ENCODE results near the gene SH3RF3. TPM values are rescaled to one million over a fixed set of nuclear protein-coding genes. Genes with fewer than 3 reads are reported as not detected.

SH3RF3 gene
- total RNA-seq, 1 donor from 2014 or later = 0.47 TPM

DNA sequence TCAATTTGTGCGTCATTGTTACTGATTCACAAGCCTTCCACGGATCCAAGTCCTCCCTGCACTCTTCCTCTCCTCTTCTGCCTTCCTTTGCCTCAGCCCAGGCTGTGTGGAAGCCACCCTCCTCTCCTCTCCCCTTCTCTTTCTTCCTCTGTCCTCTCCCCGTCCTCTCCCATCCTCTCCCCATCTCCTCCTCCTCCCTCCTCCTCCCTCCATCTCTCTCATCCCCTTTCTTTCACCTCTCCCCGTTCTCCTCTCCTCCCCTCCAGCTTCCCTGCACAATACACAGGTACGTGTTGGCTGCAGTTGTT, 301.3 kb downstream of the SH3RF3 start:
- no peak for DNase-seq
- intact Hi-C loops (cut with micrococcal nuclease) = no loop called here
- no peak overlapping the region for H3K4me3 Mint-ChIP-seq
- H3K27me3 Mint-ChIP-seq = no peaks in the 10 kb centered on the region
- H3K9me3 Mint-ChIP-seq = no peaks in the 10 kb centered on the region
- no peak overlapping the region for H3K27ac Mint-ChIP-seq
- no peaks in the 10 kb centered on the region for H3K36me3 Mint-ChIP-seq (ENCODE audit: low read depth)
- no peaks in the 10 kb centered on the region for H3K4me1 Mint-ChIP-seq

DNA sequence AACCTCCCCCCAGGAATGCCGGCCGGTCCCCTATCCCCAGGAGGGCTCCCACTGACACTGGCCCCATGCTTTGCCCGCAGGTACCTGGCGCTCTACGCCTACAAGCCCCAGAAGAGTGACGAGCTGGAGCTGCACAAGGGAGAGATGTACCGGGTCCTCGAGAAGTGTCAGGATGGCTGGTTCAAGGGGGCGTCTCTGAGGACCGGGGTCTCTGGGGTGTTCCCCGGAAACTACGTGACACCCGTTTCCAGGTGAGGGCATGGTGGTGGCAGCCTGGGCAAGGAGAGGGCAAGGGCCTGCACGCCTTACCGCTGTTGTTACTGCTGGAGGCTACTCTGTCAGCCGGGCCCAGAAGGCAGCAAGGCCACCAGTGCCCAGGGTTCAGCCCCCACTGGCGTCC, 303.4 kb downstream of the SH3RF3 start:
- H3K9me3 Mint-ChIP-seq = no peaks in the 10 kb centered on the region
- no peaks in the 10 kb centered on the region for H3K36me3 Mint-ChIP-seq (ENCODE audit: low read depth)
- no peak overlapping the region for H3K27ac Mint-ChIP-seq
- H3K4me3 Mint-ChIP-seq = no peak overlapping the region
- no peaks in the 10 kb centered on the region for H3K4me1 Mint-ChIP-seq
- DNase-seq = no peak
- H3K27me3 Mint-ChIP-seq = no peaks in the 10 kb centered on the region
- intact Hi-C loops (cut with micrococcal nuclease) = no loop called here

- no peaks in the 10 kb centered on the region for H3K4me1 Mint-ChIP-seq
- H3K27me3 Mint-ChIP-seq = no peaks in the 10 kb centered on the region
- no peak overlapping the region for H3K27ac Mint-ChIP-seq
- intact Hi-C loops (cut with micrococcal nuclease) = no loop called here
- no peak overlapping the region for H3K4me3 Mint-ChIP-seq
- no peaks in the 10 kb centered on the region for H3K9me3 Mint-ChIP-seq
- DNase-seq = no peak
- H3K36me3 Mint-ChIP-seq (ENCODE audit: low read depth) = no peaks in the 10 kb centered on the region
Observed at GRCh38 chr2:109433486-109433885, 304.5 kb downstream of the SH3RF3 start.

DNA sequence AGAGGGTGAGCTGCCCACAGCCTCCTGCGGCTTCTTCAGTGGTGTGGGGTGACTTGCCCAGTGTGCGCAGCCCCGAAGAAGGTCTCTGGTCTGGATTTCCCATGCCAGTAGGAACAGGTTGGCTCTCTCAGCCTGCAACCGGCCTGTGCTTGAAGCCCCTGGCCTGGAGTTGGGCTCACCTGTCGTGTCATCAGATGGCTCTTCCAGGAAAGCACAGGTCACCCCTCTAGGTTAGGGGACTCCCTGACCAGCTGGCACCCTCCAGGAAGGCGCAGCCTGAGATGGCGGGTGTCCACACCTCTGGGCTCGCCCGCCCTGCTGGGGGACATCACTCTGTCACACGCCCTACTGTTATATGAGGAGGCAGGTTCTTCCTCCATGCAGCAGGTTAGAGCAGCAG, 304.9 kb downstream of the SH3RF3 start:
- Mint-ChIP-seq H3K4me1 (no peaks in the 10 kb centered on the region), H3K4me3 (no peak overlapping the region), H3K27ac (no peak overlapping the region), H3K27me3 (no peaks in the 10 kb centered on the region), H3K9me3 (no peaks in the 10 kb centered on the region), H3K36me3 (ENCODE audit: low read depth) (no peaks in the 10 kb centered on the region)
- no peak for DNase-seq
- intact Hi-C loops (cut with micrococcal nuclease) = no loop called here

DNA sequence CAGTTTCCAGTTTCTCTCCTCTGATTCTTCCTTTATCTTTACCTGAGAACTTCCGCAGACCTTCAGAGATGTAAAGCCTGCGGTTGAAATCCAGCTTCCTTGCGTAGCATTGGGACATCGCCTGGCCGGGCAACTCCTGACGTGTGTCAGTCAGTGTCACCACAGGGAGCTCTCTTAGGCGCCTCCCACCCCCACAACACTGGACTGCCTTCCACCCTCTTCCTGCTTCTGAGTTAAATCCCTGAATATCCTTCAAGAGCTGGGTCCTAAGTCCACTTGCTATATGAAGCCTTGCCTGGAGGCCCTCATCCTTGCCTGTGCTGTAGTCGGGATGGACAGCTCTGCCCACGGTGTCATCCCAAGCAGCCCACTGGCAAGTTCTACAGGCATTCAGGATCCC, 305.3 kb downstream of the SH3RF3 start:
- Mint-ChIP-seq H3K4me1 (no peaks in the 10 kb centered on the region), H3K36me3 (ENCODE audit: low read depth) (no peaks in the 10 kb centered on the region), H3K27me3 (no peaks in the 10 kb centered on the region), H3K9me3 (no peaks in the 10 kb centered on the region), H3K4me3 (no peak overlapping the region), H3K27ac (no peak overlapping the region)
- intact Hi-C loops (cut with micrococcal nuclease) = no loop called here
- no peak for DNase-seq

GRCh38 chr2:109435066-109435690, 306.2 kb downstream of the SH3RF3 start:
- intact Hi-C loops (cut with micrococcal nuclease) = no loop called here
- no peak for DNase-seq
- no peaks in the 10 kb centered on the region for H3K9me3 Mint-ChIP-seq
- no peak overlapping the region for H3K27ac Mint-ChIP-seq
- no peaks in the 10 kb centered on the region for H3K4me1 Mint-ChIP-seq
- no peaks in the 10 kb centered on the region for H3K36me3 Mint-ChIP-seq (ENCODE audit: low read depth)
- no peak overlapping the region for H3K4me3 Mint-ChIP-seq
- no peaks in the 10 kb centered on the region for H3K27me3 Mint-ChIP-seq

DNA sequence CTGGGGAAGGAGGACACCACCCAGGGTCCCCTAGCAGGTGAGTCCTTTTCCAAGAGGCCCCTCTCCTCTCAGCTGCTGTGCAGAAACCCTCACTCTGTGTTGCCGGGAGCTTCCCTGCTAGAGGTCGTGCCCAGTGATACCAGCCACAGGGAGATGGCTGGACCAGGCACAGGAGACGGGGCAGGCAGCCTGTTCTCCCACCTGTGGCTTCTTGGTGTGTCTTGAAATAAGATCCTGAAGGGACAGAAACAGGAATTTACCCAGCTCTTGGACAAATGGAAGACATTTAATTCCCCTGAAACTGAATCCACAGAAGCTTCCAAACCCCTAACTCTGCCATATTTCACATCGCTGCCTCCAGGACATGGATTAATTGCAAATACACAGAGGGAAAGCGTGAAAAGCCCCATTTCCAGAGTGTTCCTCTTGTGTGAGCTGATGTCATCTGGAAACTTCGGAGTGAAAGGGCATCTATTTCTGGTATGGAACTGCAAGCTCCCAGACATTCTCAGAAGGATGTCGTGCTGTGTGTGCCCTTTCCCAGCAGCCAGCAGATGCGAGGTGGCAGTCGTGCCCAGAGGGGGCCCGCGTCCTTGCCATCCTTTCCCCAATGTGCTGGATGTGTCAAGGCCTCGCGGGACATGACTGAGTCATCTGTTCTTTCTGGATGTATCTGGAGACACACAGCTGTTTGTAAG, 307.0 kb downstream of the SH3RF3 start:
- DNase-seq = no peak
- Mint-ChIP-seq H3K27me3 (no peaks in the 10 kb centered on the region), H3K4me1 (no peaks in the 10 kb centered on the region)

GRCh38 chr2:109436610-109437225, 307.7 kb downstream of the SH3RF3 start:
- H3K27me3 Mint-ChIP-seq = no peaks in the 10 kb centered on the region
- H3K36me3 Mint-ChIP-seq (ENCODE audit: low read depth) = no peaks in the 10 kb centered on the region
- peaks cover 10% of the 10 kb centered on the region for H3K9me3 Mint-ChIP-seq
- no peak for DNase-seq
- no peak overlapping the region for H3K27ac Mint-ChIP-seq
- H3K4me1 Mint-ChIP-seq = no peaks in the 10 kb centered on the region
- no peak overlapping the region for H3K4me3 Mint-ChIP-seq
- intact Hi-C loops (cut with micrococcal nuclease) = no loop called here

More for the DNA sequence above, 307.0 kb downstream of the SH3RF3 start:
- H3K9me3 Mint-ChIP-seq = peaks cover 4% of the 10 kb centered on the region
- no peaks in the 10 kb centered on the region for H3K36me3 Mint-ChIP-seq (ENCODE audit: low read depth)
- H3K27ac Mint-ChIP-seq = no peak overlapping the region
- H3K4me3 Mint-ChIP-seq = no peak overlapping the region
- intact Hi-C loops (cut with micrococcal nuclease) = no loop called here

DNA sequence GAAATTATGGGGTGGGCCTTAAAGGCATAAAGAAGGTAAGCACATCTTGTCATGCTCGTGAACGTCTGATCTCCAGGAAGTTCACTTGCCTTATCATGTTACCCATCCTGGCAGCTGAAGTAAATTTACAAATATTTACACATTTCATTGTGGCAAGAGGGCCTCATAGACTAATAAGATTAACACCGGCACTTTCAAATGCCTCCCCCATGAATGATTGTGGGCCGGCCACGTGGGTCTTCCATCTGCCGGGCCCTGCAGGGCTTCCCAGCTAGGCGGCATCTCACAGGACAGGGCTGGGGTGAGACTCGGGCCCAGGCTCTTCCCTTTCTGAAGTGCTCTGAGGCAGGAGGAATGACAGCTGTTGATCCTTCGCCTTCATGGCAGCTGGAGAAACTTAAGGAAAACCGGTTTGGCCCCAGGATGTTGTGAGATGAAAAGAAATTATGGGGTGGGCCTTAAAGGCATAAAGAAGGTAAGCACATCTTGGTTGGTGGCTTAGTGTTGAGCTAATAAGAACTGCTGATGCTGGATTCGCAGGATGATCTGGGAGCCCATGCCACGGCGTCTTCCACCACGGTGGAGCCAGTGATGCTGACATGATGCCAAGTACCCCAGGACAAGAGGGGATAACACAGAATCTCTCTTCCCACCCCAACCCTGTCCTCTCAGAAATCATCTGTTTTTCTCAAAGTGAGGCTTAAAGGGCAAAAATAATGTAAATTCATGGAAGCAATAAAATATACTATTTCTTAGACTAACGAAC, 308.5 kb downstream of the SH3RF3 start:
- no peaks in the 10 kb centered on the region for H3K36me3 Mint-ChIP-seq (ENCODE audit: low read depth)
- H3K27me3 Mint-ChIP-seq = no peaks in the 10 kb centered on the region
- no peak for DNase-seq
- intact Hi-C loops (cut with micrococcal nuclease) = no loop called here
- no peak overlapping the region for H3K4me3 Mint-ChIP-seq
- H3K27ac Mint-ChIP-seq = no peak overlapping the region
- H3K4me1 Mint-ChIP-seq = no peaks in the 10 kb centered on the region
- peaks cover 10% of the 10 kb centered on the region for H3K9me3 Mint-ChIP-seq

DNA sequence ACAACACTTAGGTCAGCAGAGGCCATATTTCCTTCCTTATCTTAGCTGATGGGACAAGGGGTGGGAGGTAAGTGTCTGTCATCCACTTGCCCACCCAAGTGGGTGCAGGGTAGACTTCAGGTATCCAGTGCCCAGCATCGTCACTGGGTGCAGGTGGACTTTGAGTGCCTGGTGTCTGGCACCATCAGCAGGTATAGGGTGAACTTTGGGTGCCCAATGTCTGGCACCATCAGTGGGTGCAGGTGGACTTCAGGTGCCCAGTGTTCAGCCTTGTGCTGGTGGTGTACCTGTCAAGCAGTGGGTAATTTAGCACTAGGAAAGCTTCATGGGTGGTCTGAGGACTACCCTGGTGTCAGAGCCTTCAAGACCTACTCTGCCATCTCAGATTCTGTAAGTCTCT, 309.1 kb downstream of the SH3RF3 start:
- H3K36me3 Mint-ChIP-seq (ENCODE audit: low read depth) = no peaks in the 10 kb centered on the region
- no peak overlapping the region for H3K4me3 Mint-ChIP-seq
- intact Hi-C loops (cut with micrococcal nuclease) = no loop called here
- no peaks in the 10 kb centered on the region for H3K4me1 Mint-ChIP-seq
- H3K9me3 Mint-ChIP-seq = peaks cover 10% of the 10 kb centered on the region
- H3K27ac Mint-ChIP-seq = no peak overlapping the region
- DNase-seq = no peak
- no peaks in the 10 kb centered on the region for H3K27me3 Mint-ChIP-seq

DNA sequence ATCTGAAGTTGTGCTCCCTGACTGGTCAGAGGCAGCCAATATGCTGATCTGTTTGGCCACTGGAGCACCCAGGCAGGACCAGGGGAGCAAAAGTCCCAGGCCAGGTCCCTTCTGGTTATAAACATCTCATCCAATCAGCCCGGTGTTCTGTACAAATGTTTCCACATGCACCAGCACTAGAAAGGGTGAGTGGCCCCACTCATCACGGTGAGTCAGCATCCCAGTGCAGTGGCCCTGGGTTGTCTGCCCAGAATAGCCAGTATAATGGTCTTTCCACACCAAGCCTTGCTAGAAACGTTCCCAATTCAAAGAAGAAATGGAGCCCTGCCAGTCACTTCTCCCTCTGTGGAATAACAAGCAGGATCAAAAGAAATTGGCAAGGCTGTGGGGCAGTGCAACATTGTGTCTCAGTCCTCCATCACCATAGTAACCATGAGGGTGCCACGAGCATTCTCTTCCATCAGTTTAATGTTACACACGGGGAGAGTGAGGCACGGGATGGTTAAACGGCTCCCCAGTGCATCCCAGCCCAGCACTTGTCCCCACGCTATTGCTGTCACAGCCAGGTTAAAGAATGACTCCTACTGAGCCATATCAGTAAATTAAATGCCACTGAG, 309.9 kb downstream of the SH3RF3 start:
- DNase-seq = no peak
- no peak overlapping the region for H3K4me3 Mint-ChIP-seq
- H3K36me3 Mint-ChIP-seq (ENCODE audit: low read depth) = no peaks in the 10 kb centered on the region
- no peaks in the 10 kb centered on the region for H3K27me3 Mint-ChIP-seq
- no peaks in the 10 kb centered on the region for H3K4me1 Mint-ChIP-seq
- H3K9me3 Mint-ChIP-seq = peaks cover 10% of the 10 kb centered on the region
- H3K27ac Mint-ChIP-seq = no peak overlapping the region
- intact Hi-C loops (cut with micrococcal nuclease) = no loop called here

DNA sequence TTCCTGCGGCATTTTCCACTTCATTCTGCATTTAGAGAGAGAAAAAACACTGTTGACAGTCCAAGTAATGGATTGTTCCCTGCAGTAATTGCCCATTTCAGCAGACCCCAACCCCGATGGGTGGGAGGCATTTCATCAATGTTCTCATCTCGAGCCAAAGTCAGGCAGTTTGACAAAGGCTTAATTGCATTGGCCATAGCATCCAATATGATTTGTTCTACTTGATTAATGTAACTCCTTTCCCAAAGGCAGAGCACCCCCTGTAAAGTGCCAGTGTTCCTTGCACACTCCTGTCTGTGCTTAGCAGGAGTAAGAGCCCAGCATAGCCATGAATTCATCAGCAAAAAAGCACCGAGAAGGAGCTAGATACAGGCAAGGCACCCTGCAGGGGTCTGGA, 310.4 kb downstream of the SH3RF3 start:
- H3K36me3 Mint-ChIP-seq (ENCODE audit: low read depth) = no peaks in the 10 kb centered on the region
- H3K4me3 Mint-ChIP-seq = no peak overlapping the region
- H3K27ac Mint-ChIP-seq = no peak overlapping the region
- intact Hi-C loops (cut with micrococcal nuclease) = no loop called here
- H3K27me3 Mint-ChIP-seq = no peaks in the 10 kb centered on the region
- peaks cover 10% of the 10 kb centered on the region for H3K9me3 Mint-ChIP-seq
- H3K4me1 Mint-ChIP-seq = no peaks in the 10 kb centered on the region
- no peak for DNase-seq

DNA sequence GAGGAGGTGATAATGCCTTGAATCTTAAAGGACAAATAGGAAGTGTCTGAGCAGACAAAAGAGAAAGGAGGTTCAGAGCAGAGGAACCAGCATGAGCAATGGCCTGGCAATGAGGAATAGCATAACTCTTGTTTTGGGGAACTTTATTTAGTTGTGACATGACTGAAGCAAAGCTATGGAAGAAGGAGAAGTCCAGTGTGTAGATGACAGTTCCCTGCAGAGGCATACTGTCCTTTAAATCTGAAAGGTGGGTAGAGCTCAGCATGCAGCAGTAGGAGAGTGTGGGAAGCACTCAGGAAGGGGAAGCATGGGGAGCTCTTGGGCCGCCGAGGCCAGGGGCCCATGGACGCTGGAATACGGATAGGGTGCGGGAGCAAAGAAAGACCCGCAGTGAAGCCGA, 311.0 kb downstream of the SH3RF3 start:
- intact Hi-C loops (cut with micrococcal nuclease) = no loop called here
- no peak overlapping the region for H3K27ac Mint-ChIP-seq
- no peaks in the 10 kb centered on the region for H3K27me3 Mint-ChIP-seq
- DNase-seq = no peak
- peaks cover 14% of the 10 kb centered on the region for H3K9me3 Mint-ChIP-seq
- no peak overlapping the region for H3K4me3 Mint-ChIP-seq
- no peaks in the 10 kb centered on the region for H3K4me1 Mint-ChIP-seq
- no peaks in the 10 kb centered on the region for H3K36me3 Mint-ChIP-seq (ENCODE audit: low read depth)

Measured in activated CD4-positive, alpha-beta T cell treated with anti-CD3 and anti-CD28 coated beads, Interleukin-2, amount 10 ng/mL, durations not matched to agents 24 days and 14 days (primary cell).